OCI-LY3 (cell line): ENCODE results near the gene LIX1L.

Experiments used
- H2AFZ ChIP-seq: fragments of 200-600, 300-600 bp; shearing (Covaris generic); 2 replicates; pipeline ENCODE4 v1.6.0; 2014; ENCODE audit warnings: antibody characterized with exemption, low read depth, low read length
- H3K27ac ChIP-seq: fragments of 200-600, 300-600 bp; sonication (generic); 2 replicates; pipeline ENCODE4 v1.5.1; 2014; ENCODE audit warnings: mild to moderate bottlenecking, low read length, moderate library complexity, mixed read lengths
- H3K27me3 ChIP-seq: fragments of 200-600, 300-600 bp; sonication (generic); 2 replicates; pipeline ENCODE4 v1.6.1; 2014; ENCODE audit warnings: low read depth, low read length, mixed read lengths
- H3K36me3 ChIP-seq: fragments of 200-600, 300-600 bp; sonication (generic); replicated peaks from 2 replicates; pipeline ENCODE3; 2014; ENCODE audit warnings: low read depth, low read length, mixed read lengths
- H3K4me1 ChIP-seq: fragments of 300-600, 200-600 bp; sonication (generic); 2 replicates; pipeline ENCODE4 v1.6.1; 2014; ENCODE audit warnings: low read length, mixed read lengths
- H3K4me2 ChIP-seq: fragments of 200-600, 300-600 bp; sonication (generic); 2 replicates; pipeline ENCODE4 v1.6.1; 2014; ENCODE audit warnings: low read length, mixed read lengths
- H3K4me3 ChIP-seq: fragments of 300-600, 200-600 bp; sonication (generic); 2 replicates; pipeline ENCODE4 v1.5.1; 2014; ENCODE audit warnings: antibody characterized with exemption, mild to moderate bottlenecking, low read length, moderate library complexity
- H3K79me2 ChIP-seq: fragments of 300-600, 200-600 bp; shearing (Covaris generic); 2 replicates; pipeline ENCODE4 v1.6.1; 2014; ENCODE audit warnings: mild to moderate bottlenecking, low read length, mixed read lengths
- H3K9ac ChIP-seq: fragments of 300-600, 200-600 bp; shearing (Covaris generic); 2 replicates; pipeline ENCODE4 v1.6.0; 2014; ENCODE audit warnings: mild to moderate bottlenecking, low read length, moderate library complexity
- H3K9me3 ChIP-seq: fragments of 200-600, 300-600 bp; shearing (Covaris generic); 2 replicates; pipeline ENCODE4 v1.6.1; 2014; ENCODE audit warnings: low read length, mixed read lengths; ENCODE audit not compliant: insufficient read depth
- H4K20me1 ChIP-seq: fragments of 200-600, 300-600 bp; sonication (generic); 2 replicates; pipeline ENCODE4 v1.6.1; 2016; ENCODE audit warnings: low read length, mixed read lengths; ENCODE audit not compliant: insufficient read depth
- CTCF ChIP-seq: fragments of 200-600, 300-600 bp; sonication (generic); IDR thresholded peaks from 2 replicates; pipeline ENCODE4 v1.5.1; 2014; ENCODE audit warnings: antibody characterized with exemption, low read length, low read depth
- EZH2phosphoT487 ChIP-seq: fragments of 200-600 bp; shearing (Covaris generic); IDR thresholded peaks from 2 replicates; pipeline ENCODE4 v1.6.1; 2018; ENCODE audit warnings: antibody characterized with exemption, mixed run types, low read depth

LIX1L gene

GRCh38 chr1:145972580-145972979 is 14.8 kb upstream of the LIX1L start:
- H3K79me2 ChIP-seq = no peaks in the 10 kb centered on the region
- no peak overlapping the region for H3K4me2 ChIP-seq
- H2AFZ ChIP-seq = no peak overlapping the region
- H4K20me1 ChIP-seq = no peaks in the 10 kb centered on the region
- H3K4me1 ChIP-seq = peaks cover 6% of the 10 kb centered on the region
- no peaks in the 10 kb centered on the region for H3K27me3 ChIP-seq
- peaks cover 4% of the 10 kb centered on the region for H3K36me3 ChIP-seq
- peaks cover 6% of the 10 kb centered on the region; the same call in 1 of the 2 replicates for H3K9me3 ChIP-seq
- no peak overlapping the region for H3K9ac ChIP-seq
- no peak overlapping the region for H3K27ac ChIP-seq
- no peak overlapping the region for H3K4me3 ChIP-seq
- TF ChIP-seq CTCF (no peak), EZH2phosphoT487 (no peak)

GRCh38 chr1:145967288-145967687 is 9.5 kb upstream of the LIX1L start:
- no peak overlapping the region for H3K4me3 ChIP-seq
- peaks cover 7% of the 10 kb centered on the region for H3K36me3 ChIP-seq
- peaks cover 20% of the 10 kb centered on the region for H3K4me1 ChIP-seq
- no peaks in the 10 kb centered on the region for H3K79me2 ChIP-seq
- no peaks in the 10 kb centered on the region for H3K27me3 ChIP-seq
- H3K27ac ChIP-seq = no peak overlapping the region
- no peak overlapping the region for H3K9ac ChIP-seq
- TF ChIP-seq EZH2phosphoT487 (no peak), CTCF (no peak)
- no peak overlapping the region for H2AFZ ChIP-seq
- H3K9me3 ChIP-seq = peaks cover 6% of the 10 kb centered on the region; the same call in 1 of the 2 replicates
- H4K20me1 ChIP-seq = no peaks in the 10 kb centered on the region
- no peak overlapping the region for H3K4me2 ChIP-seq

- H4K20me1 ChIP-seq = no peaks in the 10 kb centered on the region
- no peak overlapping the region for H3K27ac ChIP-seq
- peaks cover 7% of the 10 kb centered on the region for H3K36me3 ChIP-seq
- H3K9me3 ChIP-seq = peaks cover 6% of the 10 kb centered on the region; the same call in 1 of the 2 replicates
- H3K4me2 ChIP-seq = peak overlapping the region; percentile 78
- peaks cover 28% of the 10 kb centered on the region for H3K4me1 ChIP-seq
- H2AFZ ChIP-seq = peak overlapping the region; percentile 96
- peak overlapping the region; percentile 73 for H3K9ac ChIP-seq
- no peak for TF ChIP-seq CTCF
- TF ChIP-seq EZH2phosphoT487 = no peak
- peak overlapping the region; percentile 81 for H3K4me3 ChIP-seq
- H3K79me2 ChIP-seq = no peaks in the 10 kb centered on the region
- peaks cover 7% of the 10 kb centered on the region for H3K27me3 ChIP-seq
Observed at GRCh38 chr1:145965119-145965744, 7.4 kb upstream of the LIX1L start.

- Histone ChIP-seq H3K27me3 (peaks cover 14% of the 10 kb centered on the region), H3K9ac (peak within 1 kb of the TSS; percentile 73), H3K9me3 (peaks cover 6% of the 10 kb centered on the region; the same call in 1 of the 2 replicates), H3K79me2 (no peaks in the 10 kb centered on the region), H3K27ac (peak within 1 kb of the TSS; percentile 20), H4K20me1 (no peaks in the 10 kb centered on the region), H3K4me2 (peak within 1 kb of the TSS; percentile 98), H3K36me3 (peaks cover 7% of the 10 kb centered on the region), H3K4me1 (peaks cover 28% of the 10 kb centered on the region), H3K4me3 (peak within 1 kb of the TSS; percentile 81), H2AFZ (peak within 1 kb of the TSS; percentile 96)
- TF ChIP-seq EZH2phosphoT487 (no peak), CTCF (no peak)
Observed at GRCh38 chr1:145964328-145965118, 6.7 kb upstream of the LIX1L start, which contains the start of the genes ANKRD34A and POLR3GL. TSS of gene ANKRD34A (minus strand) at chr1:145964575. CDS start at chr1:145961759, 2,816 bp downstream. TSS of gene POLR3GL (plus strand) at chr1:145964690. CDS start at chr1:145974866, 10,176 bp downstream.
